ENCODE results near the gene ADISSP. TPM values are rescaled to one million over a fixed set of nuclear protein-coding genes. Genes with fewer than 3 reads are reported as not detected.

Gene ADISSP
- total RNA-seq, 1 donor from 2014 or later = 93.0 TPM

DNA sequence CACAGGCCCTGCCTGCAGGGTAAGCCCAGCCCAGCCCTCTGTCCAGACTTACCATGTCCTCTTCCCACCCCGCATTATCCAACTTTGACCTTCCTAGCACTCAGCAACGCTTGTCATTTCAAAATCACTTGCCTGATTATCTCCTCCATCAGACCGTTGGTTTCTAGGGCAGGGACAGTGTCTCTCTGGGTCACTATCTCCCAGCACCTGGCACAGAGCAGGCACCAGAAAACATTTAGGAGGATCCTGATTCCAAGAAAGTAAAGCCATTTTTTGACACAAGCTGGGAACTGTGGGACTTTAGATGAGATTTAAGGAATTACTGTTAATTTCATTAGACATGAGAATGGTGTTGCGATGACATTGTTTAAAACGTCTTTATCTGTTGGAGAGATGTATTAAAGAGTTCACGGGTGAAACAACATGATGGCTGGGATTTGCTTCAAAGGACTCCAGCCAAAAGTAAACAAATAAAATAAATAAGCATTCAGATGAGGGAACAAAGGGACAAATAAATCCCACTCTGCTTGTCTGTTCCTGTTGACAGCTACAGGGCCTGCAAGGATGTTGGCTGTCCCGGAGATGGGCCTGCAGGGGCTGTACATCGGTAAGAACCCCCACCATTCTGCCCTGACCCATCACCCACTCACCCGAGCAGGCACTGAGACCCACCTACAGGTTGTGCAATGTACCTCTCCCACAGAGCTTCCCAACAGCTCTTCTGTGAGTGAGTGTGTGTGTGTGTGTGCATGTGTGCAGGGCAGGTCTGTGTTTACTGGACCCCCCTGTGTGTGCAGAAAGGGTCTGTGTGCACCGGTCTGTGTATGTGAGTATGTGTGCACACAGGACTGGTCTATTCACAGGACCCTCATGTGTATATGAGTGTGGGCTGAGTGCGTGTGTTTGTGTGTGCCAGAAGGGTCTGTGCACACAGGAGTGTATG lies 29.2 kb downstream of the ADISSP start:
- Mint-ChIP-seq H3K9me3 (no peaks in the 10 kb centered on the region), H3K4me3 (no peak overlapping the region), H3K27me3 (ENCODE audit: low read depth) (peaks cover 2% of the 10 kb centered on the region), H3K4me1 (peaks cover 21% of the 10 kb centered on the region), H3K36me3 (ENCODE audit: low read depth) (no peaks in the 10 kb centered on the region), H3K27ac (ENCODE audit: unreplicated experiment) (no peak overlapping the region)
- no peak for DNase-seq (ENCODE audit: low read depth, low spot score)
- no peak for TF ChIP-seq CTCF (conservative IDR thresholded peaks at IDR 0.05)

- H3K4me1 Mint-ChIP-seq = peaks cover 25% of the 10 kb centered on the region
- no peaks in the 10 kb centered on the region for H3K36me3 Mint-ChIP-seq (ENCODE audit: low read depth)
- no peak for TF ChIP-seq CTCF (conservative IDR thresholded peaks at IDR 0.05)
- H3K9me3 Mint-ChIP-seq = no peaks in the 10 kb centered on the region
- H3K4me3 Mint-ChIP-seq = no peak overlapping the region
- H3K27me3 Mint-ChIP-seq (ENCODE audit: low read depth) = peaks cover 10% of the 10 kb centered on the region
- DNase-seq (ENCODE audit: low read depth, low spot score) = no peak
- H3K27ac Mint-ChIP-seq (ENCODE audit: unreplicated experiment) = no peak overlapping the region
Observed at GRCh38 chr20:3735768-3736167, 31.8 kb downstream of the ADISSP start.

GRCh38 chr20:3734111-3734843 lies 33.3 kb downstream of the ADISSP start:
- H3K27me3 Mint-ChIP-seq (ENCODE audit: low read depth) = peaks cover 11% of the 10 kb centered on the region

DNA sequence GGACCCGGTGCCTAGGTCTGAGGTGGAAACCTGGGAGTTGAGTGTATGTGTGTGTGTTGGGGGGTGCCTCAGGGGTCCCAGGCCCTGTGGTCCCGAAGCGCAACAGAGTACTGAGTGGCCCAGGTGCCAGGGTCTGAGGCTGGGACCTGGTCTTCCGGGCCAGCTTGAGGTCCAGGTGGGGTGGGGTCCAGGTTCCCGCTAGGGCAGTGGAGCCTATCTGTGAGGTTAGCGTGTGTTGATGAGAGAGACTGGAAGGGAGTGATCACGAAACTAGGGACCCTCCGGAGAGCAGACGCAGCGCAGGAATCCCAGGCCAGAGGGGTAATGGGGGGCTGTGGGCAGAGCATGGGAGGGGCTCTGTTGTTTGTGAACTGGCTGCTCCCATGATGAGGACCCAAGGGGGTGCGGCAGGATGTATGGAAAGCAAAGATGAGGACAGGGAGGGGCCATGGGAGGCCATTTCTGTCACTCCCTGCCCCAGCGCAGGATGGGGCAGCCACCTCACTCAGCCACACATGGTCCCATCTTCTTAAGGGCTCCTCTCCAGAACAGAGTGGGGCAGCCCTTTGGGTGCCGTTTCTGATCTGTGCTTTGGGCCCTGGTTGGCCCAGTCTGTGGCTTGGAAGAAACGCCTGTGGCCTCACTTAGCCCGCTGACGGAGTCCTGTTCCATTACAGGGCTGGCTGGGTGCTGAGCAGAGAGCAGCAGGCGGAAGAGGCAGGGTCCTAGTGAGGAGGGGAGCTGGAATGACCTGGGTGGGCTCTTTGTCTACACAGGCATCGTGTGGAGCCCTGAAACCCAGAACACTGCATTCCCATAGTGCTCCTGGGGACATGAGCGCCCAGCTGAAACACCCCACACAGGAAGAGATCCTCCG lies 34.2 kb downstream of the ADISSP start:
- Mint-ChIP-seq H3K9me3 (no peaks in the 10 kb centered on the region), H3K36me3 (ENCODE audit: low read depth) (no peaks in the 10 kb centered on the region), H3K27ac (ENCODE audit: unreplicated experiment) (no peak overlapping the region), H3K4me3 (no peak overlapping the region), H3K4me1 (peaks cover 11% of the 10 kb centered on the region), H3K27me3 (ENCODE audit: low read depth) (peaks cover 14% of the 10 kb centered on the region)
- no peak for DNase-seq (ENCODE audit: low read depth, low spot score)
- TF ChIP-seq CTCF (conservative IDR thresholded peaks at IDR 0.05) = no peak

More at GRCh38 chr20:3734111-3734843, 33.3 kb downstream of the ADISSP start:
- DNase-seq (ENCODE audit: low read depth, low spot score) = no peak
- Mint-ChIP-seq H3K4me1 (peaks cover 19% of the 10 kb centered on the region), H3K27ac (ENCODE audit: unreplicated experiment) (no peak overlapping the region), H3K4me3 (no peak overlapping the region), H3K9me3 (no peaks in the 10 kb centered on the region), H3K36me3 (ENCODE audit: low read depth) (no peaks in the 10 kb centered on the region)
- TF ChIP-seq CTCF (conservative IDR thresholded peaks at IDR 0.05) = no peak
